Spinal cord (tissue), 10 donors: Measurements from ENCODE around the gene TIMP2. TPM values are rescaled to one million over a fixed set of nuclear protein-coding genes. Genes with fewer than 3 reads are reported as not detected.
"Not testable (repeated sequence)": the region's sequence is repeated elsewhere in the genome, so short reads cannot be mapped to it uniquely, and the experiment has no call there.

Experiments
- DNase-seq, 6 donors: peaks; one replicate each; pipeline versions ENCODE4 v3.0.0 to v3.0.0-alpha.2; 2013 to 2015; ENCODE audit warnings: low spot score in 6 of 6, low read depth in 4 of 6
- H3K27ac ChIP-seq: one replicate; pipeline ENCODE4 v1.5.1; 2013; ENCODE audit warnings: low read depth, low read length, control low read depth
- H3K27me3 ChIP-seq: one replicate; pipeline ENCODE4 v1.6.1; 2013; ENCODE audit warnings: low read length; ENCODE audit not compliant: control insufficient read depth, insufficient read depth
- H3K36me3 ChIP-seq: one replicate; pipeline ENCODE4 v1.6.1; 2013; ENCODE audit warnings: low read length; ENCODE audit not compliant: control insufficient read depth, insufficient read depth
- H3K4me1 ChIP-seq: one replicate; pipeline ENCODE4 v1.6.1; 2013; ENCODE audit warnings: low read length; ENCODE audit not compliant: control insufficient read depth, insufficient read depth
- H3K4me3 ChIP-seq: one replicate; pipeline ENCODE4 v1.5.1; 2013; ENCODE audit warnings: low read depth, low read length, control low read depth
- H3K9me3 ChIP-seq: one replicate; pipeline ENCODE4 v1.6.1; 2013; ENCODE audit warnings: low read length; ENCODE audit not compliant: control insufficient read depth, insufficient read depth
- whole genome bisulfite sequencing: methylation state at CpG from one replicate; pipeline ENCODE4 v1.1.5; 2013; ENCODE audit warnings: missing lambda C conversion rate; ENCODE audit not compliant: insufficient coverage; 5-methylcytosine and 5-hydroxymethylcytosine counted together
- polyA plus RNA-seq, 2 donors: library from polyadenylated mRNA; unstranded; fragments of 120-200 nt; gene quantifications; one replicate each; pipeline ENCODE4 v1.2.1, GENCODE V29; 2013; ENCODE audit not compliant: insufficient read length in 2 of 2
- total RNA-seq, 2 donors: library from RNA; depleted of rRNA in 1 of 2; stranded (reverse); fragments of 120-200 nt in 1 of 2; fragments of >200 nt in 1 of 2; gene quantifications; one replicate each; pipeline versions ENCODE4 v1.2.3 to v1.2.4, GENCODE V29; 2013 to 2014
- donor health status: healthy.

TIMP2 gene
- total and polyA plus RNA-seq, 4 donors = 139 to 417 (median 288) TPM

DNA sequence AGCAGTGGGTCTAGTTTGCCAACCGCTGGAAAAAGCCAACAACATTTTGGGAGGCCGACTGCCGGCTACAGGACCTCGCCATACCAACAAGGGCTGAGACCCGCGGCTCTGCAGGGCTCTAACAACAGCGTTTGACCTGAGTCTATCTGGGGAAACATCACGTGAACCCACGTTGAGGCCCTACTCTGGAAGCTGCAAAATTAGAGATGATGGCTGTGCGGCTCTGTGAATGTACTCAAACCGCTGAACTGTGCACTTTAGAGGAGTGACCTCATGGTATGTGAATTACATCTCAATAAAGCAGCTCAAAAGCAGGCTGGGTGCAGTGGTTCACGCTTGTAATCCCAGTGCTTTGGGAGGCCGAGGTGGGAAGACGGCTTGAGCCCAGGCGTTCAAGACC, 12.1 kb downstream of the TIMP2 start:
- 79% methylated on average over 15 of the region's 15 CpGs for WGBS
- Histone ChIP-seq H3K4me3 (no peak overlapping the region), H3K27me3 (no peaks in the 10 kb centered on the region), H3K4me1 (peaks cover 39% of the 10 kb centered on the region), H3K9me3 (no peaks in the 10 kb centered on the region), H3K27ac (no peak overlapping the region), H3K36me3 (peaks cover 21% of the 10 kb centered on the region)
- peak in 1 of 6 donors; percentile 20 for DNase-seq

DNA sequence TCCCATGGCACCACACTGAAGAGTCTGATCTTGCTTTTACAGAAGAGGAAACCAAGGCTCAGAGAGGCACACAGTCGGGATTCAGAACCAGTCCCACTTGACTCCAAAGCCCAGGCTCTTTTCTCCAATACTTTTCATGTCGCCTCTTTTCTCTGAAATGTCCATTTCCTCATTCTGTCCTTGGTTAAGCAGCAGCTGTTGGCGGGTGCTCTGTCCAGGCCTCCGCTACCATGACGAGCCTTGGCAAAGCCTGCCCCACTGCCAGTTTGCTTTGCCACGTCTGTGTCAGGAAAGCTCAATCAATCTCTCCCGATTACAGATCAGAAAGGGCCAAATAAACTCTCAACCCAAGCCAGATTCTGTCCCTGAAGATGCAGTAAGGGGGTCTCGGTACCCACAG, 13.1 kb downstream of the TIMP2 start:
- no peak overlapping the region for H3K27ac ChIP-seq
- 36% methylated on average over 7 of the region's 8 CpGs for whole genome bisulfite sequencing

DNA sequence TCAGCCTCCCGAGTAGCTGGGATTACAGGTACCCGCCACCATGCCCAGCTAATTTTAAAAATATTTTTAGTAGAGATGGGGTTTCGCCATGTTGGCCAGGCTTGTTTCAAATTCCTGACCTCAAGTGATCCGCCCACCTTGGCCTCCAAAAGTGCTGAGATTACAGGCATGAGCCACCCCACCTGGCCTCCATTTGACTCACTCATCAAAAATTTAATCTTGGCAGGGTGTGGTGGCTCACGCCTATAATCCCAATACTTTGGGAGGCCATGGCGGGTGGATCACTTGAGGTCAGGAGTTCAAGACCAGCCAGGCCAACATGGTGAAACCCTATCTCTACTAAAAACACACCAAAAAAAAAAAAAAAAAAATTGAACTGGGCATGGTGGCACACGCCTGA, 13.6 kb downstream of the TIMP2 start:
- not testable (repeated sequence) for DNase-seq, H3K27ac ChIP-seq, H3K4me3 ChIP-seq, H3K27me3 ChIP-seq, H3K9me3 ChIP-seq
- Histone ChIP-seq H3K4me1 (peaks cover 29% of the 10 kb centered on the region), H3K36me3 (peaks cover 15% of the 10 kb centered on the region)
- WGBS = 100% methylated on average over 4 of the region's 7 CpGs

More for the DNA sequence above, 13.1 kb downstream of the TIMP2 start:
- peaks cover 17% of the 10 kb centered on the region for H3K36me3 ChIP-seq
- DNase-seq = no peak
- H3K9me3 ChIP-seq = no peaks in the 10 kb centered on the region
- peaks cover 32% of the 10 kb centered on the region for H3K4me1 ChIP-seq
- H3K27me3 ChIP-seq = no peaks in the 10 kb centered on the region
- H3K4me3 ChIP-seq = no peak overlapping the region

DNA sequence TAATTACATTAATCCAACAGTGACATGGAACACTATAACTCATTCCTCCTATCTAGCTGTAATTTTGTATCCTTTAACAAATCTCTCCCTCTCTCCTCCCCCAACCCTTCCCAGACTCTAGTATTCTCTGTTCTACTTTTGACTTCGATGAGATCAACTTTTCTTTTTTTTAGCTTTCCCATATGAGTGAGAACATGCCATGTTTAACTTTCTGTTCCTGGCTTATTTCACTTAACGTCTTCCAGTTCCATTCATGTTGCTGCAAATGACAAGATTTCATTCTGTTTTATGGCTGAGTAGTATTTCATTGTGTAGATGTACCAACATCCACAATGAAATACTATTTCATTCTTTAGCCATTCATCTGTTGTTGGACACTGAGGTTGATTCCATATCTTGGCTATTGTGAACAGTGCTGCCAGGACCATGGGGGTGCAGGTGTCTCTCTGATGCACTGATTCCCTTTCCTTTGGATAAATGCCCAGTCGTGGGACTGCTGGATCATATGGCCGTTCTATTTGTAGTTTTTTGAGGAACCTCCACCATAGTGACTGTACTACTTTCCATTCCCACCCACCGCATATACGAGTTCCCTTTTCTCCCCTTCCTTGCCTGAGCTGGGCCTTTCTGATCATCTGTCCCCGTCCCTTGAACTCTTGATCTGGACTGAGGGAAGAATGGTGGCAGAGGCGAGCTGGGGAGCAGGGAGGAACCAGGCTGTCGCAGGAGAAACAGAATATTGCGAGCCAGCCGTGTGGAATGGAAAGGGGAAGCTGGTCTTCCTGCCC, 14.5 kb downstream of the TIMP2 start:
- no peaks in the 10 kb centered on the region for H3K27me3 ChIP-seq
- peaks cover 20% of the 10 kb centered on the region for H3K4me1 ChIP-seq
- DNase-seq = no peak
- no peak overlapping the region for H3K4me3 ChIP-seq
- H3K36me3 ChIP-seq = peaks cover 9% of the 10 kb centered on the region
- H3K27ac ChIP-seq = no peak overlapping the region
- WGBS = 85% methylated on average over 6 of the region's 11 CpGs
- no peaks in the 10 kb centered on the region for H3K9me3 ChIP-seq

DNA sequence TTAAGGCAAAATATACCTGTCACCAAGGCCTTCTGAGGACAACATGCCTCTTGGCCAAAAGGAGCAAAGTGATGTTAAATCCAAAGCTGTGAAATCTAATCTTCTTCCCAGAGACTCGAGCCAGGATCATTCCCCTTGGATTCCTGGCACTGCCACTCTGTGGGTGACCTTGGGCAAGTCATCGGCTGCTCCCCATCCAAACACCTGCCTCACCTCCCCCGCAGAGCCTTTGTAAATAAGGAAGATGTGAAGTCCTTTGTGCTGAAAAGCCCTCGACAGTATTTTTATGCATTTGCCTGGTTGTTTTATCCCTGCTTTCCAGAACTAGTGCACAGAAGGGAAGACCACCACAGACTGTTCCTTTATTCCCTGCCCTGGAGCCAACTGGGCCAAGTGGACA, 16.8 kb downstream of the TIMP2 start:
- Histone ChIP-seq H3K27me3 (no peaks in the 10 kb centered on the region), H3K4me1 (peaks cover 21% of the 10 kb centered on the region), H3K36me3 (peaks cover 17% of the 10 kb centered on the region), H3K9me3 (no peaks in the 10 kb centered on the region), H3K4me3 (no peak overlapping the region), H3K27ac (no peak overlapping the region)
- no peak for DNase-seq
- WGBS = 61% methylated on average over 2 of the region's 4 CpGs

DNA sequence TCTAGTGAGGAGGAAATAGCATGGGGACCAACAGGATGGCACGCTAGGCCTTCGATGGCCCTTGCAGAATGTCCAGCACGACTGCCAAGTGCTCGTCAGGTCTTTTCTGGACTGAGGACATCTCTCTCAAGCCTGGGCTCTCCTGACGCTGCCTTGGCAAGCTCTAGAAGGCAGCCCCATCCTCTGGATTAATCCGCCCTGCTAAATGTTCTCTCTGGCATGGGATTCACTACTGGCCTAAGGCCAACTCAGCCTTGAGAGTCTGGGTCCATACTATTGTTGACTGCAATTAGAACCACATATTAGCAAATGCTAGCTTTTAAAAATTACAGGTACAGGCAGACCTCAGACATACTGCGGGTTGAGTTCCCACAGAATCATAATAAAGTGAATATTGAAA, 19.6 kb downstream of the TIMP2 start:
- 65% methylated on average over 6 of the region's 7 CpGs for WGBS
- Histone ChIP-seq H3K4me1 (peaks cover 23% of the 10 kb centered on the region), H3K36me3 (peaks cover 34% of the 10 kb centered on the region), H3K27ac (no peak overlapping the region), H3K4me3 (no peak overlapping the region), H3K27me3 (no peaks in the 10 kb centered on the region), H3K9me3 (no peaks in the 10 kb centered on the region)
- DNase-seq = peak in 1 of 6 donors; percentile 64

DNA sequence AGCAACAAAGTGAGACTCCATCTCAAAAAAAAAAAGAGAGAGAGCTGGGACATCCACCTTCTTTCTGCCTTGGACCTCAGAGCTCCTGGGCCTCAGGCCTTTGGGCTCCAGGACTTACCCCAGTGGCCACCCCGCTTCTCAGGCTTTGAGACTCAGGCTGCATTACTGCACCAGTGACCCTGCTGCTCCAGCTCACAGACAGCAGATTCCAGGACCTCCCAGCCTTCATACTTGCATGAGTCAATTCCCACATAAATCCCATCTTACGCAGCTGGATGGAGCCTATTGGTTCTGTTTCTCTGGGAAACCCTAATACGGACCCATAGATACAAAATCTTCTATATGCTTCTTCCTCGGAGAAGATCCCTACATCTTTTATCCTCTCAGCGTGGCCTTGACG, 20.1 kb downstream of the TIMP2 start:
- Histone ChIP-seq H3K27ac (no peak overlapping the region), H3K4me3 (no peak overlapping the region), H3K9me3 (no peaks in the 10 kb centered on the region), H3K4me1 (peaks cover 24% of the 10 kb centered on the region), H3K36me3 (peaks cover 34% of the 10 kb centered on the region), H3K27me3 (no peaks in the 10 kb centered on the region)
- DNase-seq = no peak
- 76% methylated on average over 2 of the region's 6 CpGs for WGBS

DNA sequence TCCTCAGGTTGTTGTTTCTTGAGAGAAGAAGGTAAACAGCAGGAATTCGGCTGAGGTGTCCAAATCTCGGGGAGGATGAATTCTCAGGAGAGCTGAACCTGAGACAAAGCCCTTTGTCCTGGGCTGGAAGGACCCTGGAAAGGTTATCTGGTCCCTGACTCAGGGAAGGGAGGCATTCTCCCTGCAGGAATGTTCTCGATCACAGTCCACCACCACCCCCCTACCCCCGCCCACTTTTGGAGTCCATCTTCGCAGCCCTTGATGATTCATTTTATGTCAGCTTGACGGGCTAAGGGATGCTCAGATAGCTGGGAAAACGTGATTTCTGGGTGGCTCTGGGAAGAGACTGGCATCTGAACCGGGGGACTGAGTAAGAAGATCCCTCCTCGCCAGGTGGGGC, 20.8 kb downstream of the TIMP2 start:
- WGBS = 94% methylated on average over 4 of the region's 9 CpGs
- no peak for DNase-seq
- peaks cover 32% of the 10 kb centered on the region for H3K36me3 ChIP-seq
- H3K27me3 ChIP-seq = no peaks in the 10 kb centered on the region
- H3K4me1 ChIP-seq = peaks cover 29% of the 10 kb centered on the region
- H3K27ac ChIP-seq = no peak overlapping the region
- H3K4me3 ChIP-seq = no peak overlapping the region
- no peaks in the 10 kb centered on the region for H3K9me3 ChIP-seq

DNA sequence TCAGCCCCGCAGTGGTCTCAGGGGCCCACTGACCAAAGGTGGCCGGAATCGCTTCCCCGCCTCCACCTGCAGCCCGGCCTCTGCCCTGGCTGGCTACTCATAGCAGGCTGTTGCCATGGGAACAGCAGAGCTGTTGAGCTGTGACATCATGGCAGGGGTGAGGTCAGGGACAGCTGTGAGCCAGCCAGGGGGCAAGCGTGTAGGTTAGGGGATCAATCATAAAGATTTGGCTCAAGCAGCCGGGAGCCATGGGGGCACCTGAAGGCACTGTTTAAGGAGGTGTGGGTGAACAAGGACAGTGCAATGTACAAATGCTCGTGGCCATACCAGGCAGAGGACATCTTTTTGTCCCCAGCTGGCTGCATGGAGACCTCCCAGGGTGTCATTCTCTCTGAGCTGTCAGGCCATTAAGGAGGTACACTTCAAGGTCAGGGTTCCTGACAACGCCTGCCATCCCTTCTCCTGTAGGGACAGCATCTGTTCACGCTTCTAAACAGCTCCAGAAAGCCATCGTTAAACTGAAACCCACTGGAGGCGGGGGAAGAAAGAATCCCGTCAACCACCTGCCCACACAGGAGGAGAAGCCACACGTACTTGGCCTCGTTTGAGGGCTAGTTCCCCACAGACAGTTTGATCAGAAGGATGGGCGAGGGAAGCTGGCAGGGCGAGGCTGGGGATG, 21.9 kb downstream of the TIMP2 start, which contains the start of gene CEP295NL:
TSS of gene CEP295NL (minus strand) at position 101 of the 679 bp plus-strand sequence. CDS start 1,373 bp downstream, outside the sequence.
- H3K4me3 ChIP-seq = no peak within 1 kb of the TSS
- H3K27ac ChIP-seq = no peak within 1 kb of the TSS
- no peaks in the 10 kb centered on the region for H3K9me3 ChIP-seq
- 52% methylated on average over 15 of the region's 17 CpGs for WGBS
- H3K4me1 ChIP-seq = peaks cover 34% of the 10 kb centered on the region
- H3K27me3 ChIP-seq = no peaks in the 10 kb centered on the region
- DNase-seq = peak in 1 of 6 donors; percentile 84
- H3K36me3 ChIP-seq = peaks cover 36% of the 10 kb centered on the region
